Type B pancreatic cell (in vitro differentiated cells): Measurements from ENCODE around the gene CDKN2B. TPM values are rescaled to one million over a fixed set of nuclear protein-coding genes. Genes with fewer than 3 reads are reported as not detected.
A peak's percentile ranks its signal among the peaks of the same experiment; 100 is the strongest.

ENCODE experiments used
- DNase-seq: peaks from one replicate; pipeline ENCODE4 v3.0.0; 2021; ENCODE audit warnings: mixed read lengths; ENCODE audit not compliant: unreplicated experiment; ENCODE audit errors: extremely low spot score
- H3K27ac Mint-ChIP-seq: 2 replicates; pipeline ENCODE4 v1.8.0; 2021; ENCODE audit warnings: mild to moderate bottlenecking, mixed read lengths
- H3K27me3 Mint-ChIP-seq: 2 replicates; pipeline ENCODE4 v1.8.0; 2021; ENCODE audit warnings: mixed read lengths
- H3K36me3 Mint-ChIP-seq: 2 replicates; pipeline ENCODE4 v1.8.0; 2021; ENCODE audit warnings: mixed read lengths
- H3K4me1 Mint-ChIP-seq: one replicate; pipeline ENCODE4 v1.8.0; 2021; ENCODE audit warnings: mixed read lengths; ENCODE audit not compliant: unreplicated experiment
- H3K4me3 Mint-ChIP-seq: 2 replicates; pipeline ENCODE4 v1.8.0; 2021; ENCODE audit warnings: mild to moderate bottlenecking, mixed read lengths
- H3K9me3 Mint-ChIP-seq: 2 replicates; pipeline ENCODE4 v1.8.0; 2021; ENCODE audit warnings: mixed read lengths
- total RNA-seq: library from RNA; stranded (reverse); gene quantifications from 2 replicates; pipeline ENCODE4 v1.2.1, GENCODE V29; 2021; ENCODE audit warnings: low replicate concordance
- TF ChIP-seq, protein P1 (sequence below): fragments of 200-600 bp; sonication (generic); conservative IDR thresholded peaks from 2 replicates; pipeline ENCODE4 v1.5.0; 2021; ENCODE audit warnings: antibody characterized with exemption, mild to moderate bottlenecking

Gene CDKN2B
- total RNA-seq, 1 donor from 2014 or later, result 18.4 TPM

GRCh38 chr9:21996858-21997257 lies 12.2 kb downstream of the CDKN2B start:
- Mint-ChIP-seq H3K27ac (peak overlapping the region; percentile 42), H3K27me3 (peaks cover 83% of the 10 kb centered on the region)

DNA sequence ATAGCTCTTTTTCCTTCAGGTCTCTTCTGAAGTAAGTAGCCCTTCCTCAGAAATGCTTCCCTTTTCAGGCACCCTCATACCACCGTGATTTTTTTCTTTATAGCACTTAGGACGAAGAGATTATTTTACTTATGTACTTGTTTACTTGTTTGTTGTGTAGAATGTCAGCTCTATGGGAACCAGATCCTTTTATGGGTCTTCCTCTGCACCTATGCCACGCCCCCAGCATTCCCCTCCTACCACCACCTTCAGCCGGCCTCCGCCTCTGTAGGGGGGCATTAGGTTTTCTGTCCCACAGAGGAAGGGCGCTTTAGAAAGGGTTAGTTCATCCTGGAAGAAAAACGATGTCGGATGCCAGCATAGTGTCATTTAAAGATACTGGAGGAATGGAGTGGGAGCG lies 12.7 kb downstream of the CDKN2B start:
- Mint-ChIP-seq H3K9me3 (no peaks in the 10 kb centered on the region), H3K27ac (peak overlapping the region; percentile 42), H3K4me3 (peak overlapping the region; percentile 95)

More at GRCh38 chr9:21996858-21997257, 12.2 kb downstream of the CDKN2B start:
- no peaks in the 10 kb centered on the region for H3K9me3 Mint-ChIP-seq
- peak overlapping the region; percentile 95 for H3K4me3 Mint-ChIP-seq
- TF ChIP-seq, protein P1, sequence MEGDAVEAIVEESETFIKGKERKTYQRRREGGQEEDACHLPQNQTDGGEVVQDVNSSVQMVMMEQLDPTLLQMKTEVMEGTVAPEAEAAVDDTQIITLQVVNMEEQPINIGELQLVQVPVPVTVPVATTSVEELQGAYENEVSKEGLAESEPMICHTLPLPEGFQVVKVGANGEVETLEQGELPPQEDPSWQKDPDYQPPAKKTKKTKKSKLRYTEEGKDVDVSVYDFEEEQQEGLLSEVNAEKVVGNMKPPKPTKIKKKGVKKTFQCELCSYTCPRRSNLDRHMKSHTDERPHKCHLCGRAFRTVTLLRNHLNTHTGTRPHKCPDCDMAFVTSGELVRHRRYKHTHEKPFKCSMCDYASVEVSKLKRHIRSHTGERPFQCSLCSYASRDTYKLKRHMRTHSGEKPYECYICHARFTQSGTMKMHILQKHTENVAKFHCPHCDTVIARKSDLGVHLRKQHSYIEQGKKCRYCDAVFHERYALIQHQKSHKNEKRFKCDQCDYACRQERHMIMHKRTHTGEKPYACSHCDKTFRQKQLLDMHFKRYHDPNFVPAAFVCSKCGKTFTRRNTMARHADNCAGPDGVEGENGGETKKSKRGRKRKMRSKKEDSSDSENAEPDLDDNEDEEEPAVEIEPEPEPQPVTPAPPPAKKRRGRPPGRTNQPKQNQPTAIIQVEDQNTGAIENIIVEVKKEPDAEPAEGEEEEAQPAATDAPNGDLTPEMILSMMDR, result no peak
- H3K36me3 Mint-ChIP-seq, result no peaks in the 10 kb centered on the region
- no peaks in the 10 kb centered on the region for H3K4me1 Mint-ChIP-seq
- DNase-seq, result no peak

GRCh38 chr9:21995666-21996398 lies 13.3 kb downstream of the CDKN2B start:
- Mint-ChIP-seq H3K9me3 (no peaks in the 10 kb centered on the region), H3K4me1 (no peaks in the 10 kb centered on the region), H3K27me3 (peaks cover 83% of the 10 kb centered on the region), H3K4me3 (peak overlapping the region; percentile 95), H3K27ac (peak overlapping the region; percentile 91), H3K36me3 (no peaks in the 10 kb centered on the region)
- TF ChIP-seq, protein P1, result peak; percentile 22
- no peak for DNase-seq

More for the DNA sequence above, 12.7 kb downstream of the CDKN2B start:
- peaks cover 83% of the 10 kb centered on the region for H3K27me3 Mint-ChIP-seq
- H3K4me1 Mint-ChIP-seq, result no peaks in the 10 kb centered on the region
- TF ChIP-seq, protein P1, result no peak
- no peak for DNase-seq
- no peaks in the 10 kb centered on the region for H3K36me3 Mint-ChIP-seq

- Mint-ChIP-seq H3K27ac (peak overlapping the region; percentile 91), H3K36me3 (no peaks in the 10 kb centered on the region), H3K4me3 (peak overlapping the region; percentile 95), H3K27me3 (peaks cover 84% of the 10 kb centered on the region), H3K4me1 (no peaks in the 10 kb centered on the region), H3K9me3 (no peaks in the 10 kb centered on the region)
- TF ChIP-seq, protein P1, result no peak
- DNase-seq, result no peak
These were observed 14.0 kb downstream of the CDKN2B start for GRCh38 chr9:21995006-21995665.

- H3K27me3 Mint-ChIP-seq, result peaks cover 84% of the 10 kb centered on the region
- H3K4me1 Mint-ChIP-seq, result no peaks in the 10 kb centered on the region
- no peaks in the 10 kb centered on the region for H3K36me3 Mint-ChIP-seq
- no peaks in the 10 kb centered on the region for H3K9me3 Mint-ChIP-seq
- H3K27ac Mint-ChIP-seq, result peak within 1 kb of the TSS; percentile 91
- peak within 1 kb of the TSS; percentile 95 for H3K4me3 Mint-ChIP-seq
- DNase-seq, result no peak
- TF ChIP-seq, protein P1, result no peak
These were observed 14.5 kb downstream of the CDKN2B start, which contains the start of gene CDKN2B-AS1 for GRCh38 chr9:21994556-21995005. Gene CDKN2B-AS1 (plus strand): TSS chr9:21994791.
